Natural killer cell (primary cell): Measurements from ENCODE around the gene CCNF. TPM values are rescaled to one million over a fixed set of nuclear protein-coding genes. Genes with fewer than 3 reads are reported as not detected.

Experiments
- ATAC-seq, 3 donors: fragments of 150-1000 bp in 2 of 3; fragments of 200-7000 bp in 1 of 3; cut with Tn5 transposase; 1 replicate in 1 of 3; 2 replicates in 2 of 3; pipeline ENCODE4 v1.10.0; 2021; ENCODE audit warnings: mild to moderate bottlenecking in 2 of 3, moderate library complexity in 2 of 3
- DNase-seq, 2 donors: peaks; one replicate each; pipeline versions ENCODE4 v3.0.0 to v3.0.0-alpha.2; 2013 to 2021; ENCODE audit warnings: mixed read lengths in 1 of 2
- H3K27ac ChIP-seq: one replicate; pipeline ENCODE4 v1.5.1; 2013; ENCODE audit warnings: mild to moderate bottlenecking, low read length
- H3K27me3 ChIP-seq: one replicate; pipeline ENCODE4 v1.6.1; 2013; ENCODE audit warnings: low read length; ENCODE audit not compliant: control insufficient read depth, insufficient read depth
- H3K36me3 ChIP-seq: one replicate; pipeline ENCODE4 v1.6.1; 2013; ENCODE audit warnings: low read length; ENCODE audit not compliant: control insufficient read depth, insufficient read depth
- H3K4me1 ChIP-seq: one replicate; pipeline ENCODE4 v1.6.1; 2013; ENCODE audit warnings: low read length; ENCODE audit not compliant: control insufficient read depth, insufficient read depth
- H3K4me3 ChIP-seq: one replicate; pipeline ENCODE4 v1.5.1; 2013; ENCODE audit warnings: low read length
- H3K9me3 ChIP-seq: one replicate; pipeline ENCODE4 v1.6.1; 2013; ENCODE audit warnings: low read length; ENCODE audit not compliant: control insufficient read depth, insufficient read depth
- H3K27ac Mint-ChIP-seq, 2 donors: one replicate each; pipeline ENCODE4 v1.8.0; 2022; ENCODE audit warnings: mild to moderate bottlenecking in 2 of 2, mixed read lengths in 2 of 2, moderate library complexity in 1 of 2
- H3K27me3 Mint-ChIP-seq, 2 donors: one replicate each; pipeline ENCODE4 v1.8.0; 2022; ENCODE audit warnings: low read depth in 2 of 2, mixed read lengths in 2 of 2
- H3K36me3 Mint-ChIP-seq: one replicate; pipeline ENCODE4 v1.8.0; 2022; ENCODE audit warnings: mixed read lengths
- H3K4me1 Mint-ChIP-seq, 2 donors: one replicate each; pipeline ENCODE4 v1.8.0; 2022; ENCODE audit warnings: mixed read lengths in 2 of 2
- H3K4me3 Mint-ChIP-seq: one replicate; pipeline ENCODE4 v1.8.0; 2022; ENCODE audit warnings: mild to moderate bottlenecking, moderate library complexity, mixed read lengths
- H3K9me3 Mint-ChIP-seq, 2 donors: one replicate each; pipeline ENCODE4 v1.8.0; 2022; ENCODE audit warnings: mixed read lengths in 2 of 2
- WGBS: methylation state at CpG from one replicate; pipeline ENCODE4 v1.1.7; 2013; ENCODE audit warnings: missing lambda C conversion rate; ENCODE audit not compliant: insufficient coverage; 5-methylcytosine and 5-hydroxymethylcytosine counted together
- intact Hi-C: fragments of 100-400 bp; cut with micrococcal nuclease; formaldehyde crosslinking; loops from one replicate; pipeline ENCODE4 v1.14.2; 2022
- total RNA-seq, 4 donors: library from RNA; stranded (reverse); fragments of 120-200 nt in 1 of 4; gene quantifications; one replicate each; pipeline versions ENCODE4 v1.2.3 to v1.2.4, GENCODE V29; 2013 to 2022
- TF ChIP-seq, protein P1 (sequence below): fragments of 200-600 bp; IDR thresholded peaks from one replicate; pipeline ENCODE4 v1.8.0; 2022; ENCODE audit warnings: antibody characterized with exemption

CCNF gene
- total RNA-seq, 3 donors from 2014 or later (not counting 1 experiment from before 2014, with no cell fraction given), result 7.5 to 14.2 (median 8.4) TPM

- Mint-ChIP-seq H3K4me1 (peaks cover 5 to 10% of the 10 kb centered on the region in 2 donors), H3K4me3 (no peak overlapping the region), H3K27me3 (peaks cover 0 to 1% of the 10 kb centered on the region in 2 donors), H3K9me3 (no peaks in the 10 kb centered on the region), H3K36me3 (no peaks in the 10 kb centered on the region), H3K27ac (no peak overlapping the region)
- H3K27ac ChIP-seq, result no peak overlapping the region
- no peaks in the 10 kb centered on the region for H3K9me3 ChIP-seq
- H3K27me3 ChIP-seq, result no peaks in the 10 kb centered on the region
- no peak for ATAC-seq
- no peak for DNase-seq
- H3K36me3 ChIP-seq, result peaks cover 6% of the 10 kb centered on the region
- intact Hi-C loops, result no loop called here
- H3K4me1 ChIP-seq, result peaks cover 14% of the 10 kb centered on the region
- 98% methylated on average over 13 of the region's 13 CpGs for WGBS
- H3K4me3 ChIP-seq, result no peak overlapping the region
- TF ChIP-seq, protein P1, sequence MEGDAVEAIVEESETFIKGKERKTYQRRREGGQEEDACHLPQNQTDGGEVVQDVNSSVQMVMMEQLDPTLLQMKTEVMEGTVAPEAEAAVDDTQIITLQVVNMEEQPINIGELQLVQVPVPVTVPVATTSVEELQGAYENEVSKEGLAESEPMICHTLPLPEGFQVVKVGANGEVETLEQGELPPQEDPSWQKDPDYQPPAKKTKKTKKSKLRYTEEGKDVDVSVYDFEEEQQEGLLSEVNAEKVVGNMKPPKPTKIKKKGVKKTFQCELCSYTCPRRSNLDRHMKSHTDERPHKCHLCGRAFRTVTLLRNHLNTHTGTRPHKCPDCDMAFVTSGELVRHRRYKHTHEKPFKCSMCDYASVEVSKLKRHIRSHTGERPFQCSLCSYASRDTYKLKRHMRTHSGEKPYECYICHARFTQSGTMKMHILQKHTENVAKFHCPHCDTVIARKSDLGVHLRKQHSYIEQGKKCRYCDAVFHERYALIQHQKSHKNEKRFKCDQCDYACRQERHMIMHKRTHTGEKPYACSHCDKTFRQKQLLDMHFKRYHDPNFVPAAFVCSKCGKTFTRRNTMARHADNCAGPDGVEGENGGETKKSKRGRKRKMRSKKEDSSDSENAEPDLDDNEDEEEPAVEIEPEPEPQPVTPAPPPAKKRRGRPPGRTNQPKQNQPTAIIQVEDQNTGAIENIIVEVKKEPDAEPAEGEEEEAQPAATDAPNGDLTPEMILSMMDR, result no peak
Observed at GRCh38 chr16:2492292-2492691, 63.0 kb downstream of the CCNF start.

DNA sequence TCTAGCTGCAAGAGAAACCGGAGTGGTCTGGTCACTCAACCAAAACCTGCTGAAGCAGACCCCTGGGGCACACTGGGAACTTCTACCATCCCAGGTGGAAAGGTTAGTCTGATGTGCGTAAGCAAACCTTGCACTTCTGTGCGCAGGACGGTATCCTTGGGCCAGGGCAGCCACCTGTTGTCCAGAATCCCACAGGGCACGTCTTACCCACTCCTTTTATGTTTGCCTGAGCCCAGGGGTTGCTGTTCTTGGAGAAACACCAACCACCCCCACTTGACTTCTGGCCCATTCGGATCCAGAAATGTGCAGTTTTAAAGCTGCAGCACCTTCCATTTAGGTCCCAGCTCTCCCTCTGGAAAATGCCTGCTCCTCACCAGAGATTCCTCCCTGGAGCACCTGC is 64.4 kb downstream of the CCNF start:
- Histone ChIP-seq H3K36me3 (peaks cover 6% of the 10 kb centered on the region), H3K27ac (no peak overlapping the region), H3K4me1 (peaks cover under 1% of the 10 kb centered on the region), H3K9me3 (no peaks in the 10 kb centered on the region), H3K4me3 (no peak overlapping the region), H3K27me3 (no peaks in the 10 kb centered on the region)
- no peaks in the 10 kb centered on the region for H3K36me3 Mint-ChIP-seq
- H3K27me3 Mint-ChIP-seq, result no peaks in the 10 kb centered on the region
- no peaks in the 10 kb centered on the region for H3K4me1 Mint-ChIP-seq
- no peaks in the 10 kb centered on the region for H3K9me3 Mint-ChIP-seq
- TF ChIP-seq, protein P1, result no peak
- H3K27ac Mint-ChIP-seq, result no peak overlapping the region
- no peak overlapping the region for H3K4me3 Mint-ChIP-seq
- ATAC-seq, result no peak
- DNase-seq, result no peak
- WGBS, result 92% methylated on average over 6 of the region's 6 CpGs
- intact Hi-C loops, result no loop called here

- Mint-ChIP-seq H3K9me3 (no peaks in the 10 kb centered on the region), H3K27ac (no peak overlapping the region), H3K4me1 (no peaks in the 10 kb centered on the region), H3K27me3 (no peaks in the 10 kb centered on the region), H3K4me3 (no peak overlapping the region), H3K36me3 (no peaks in the 10 kb centered on the region)
- H3K36me3 ChIP-seq, result peaks cover 6% of the 10 kb centered on the region
- TF ChIP-seq, protein P1, result no peak
- H3K27me3 ChIP-seq, result no peaks in the 10 kb centered on the region
- H3K4me1 ChIP-seq, result no peaks in the 10 kb centered on the region
- WGBS, result 95% methylated on average over 5 of the region's 5 CpGs
- H3K27ac ChIP-seq, result no peak overlapping the region
- ATAC-seq (no peak), DNase-seq (no peak)
- intact Hi-C loops, result no loop called here
- H3K9me3 ChIP-seq, result no peaks in the 10 kb centered on the region
- H3K4me3 ChIP-seq, result no peak overlapping the region
Observed at GRCh38 chr16:2494616-2495015, 65.4 kb downstream of the CCNF start.

GRCh38 chr16:2495041-2495440 is 65.8 kb downstream of the CCNF start:
- no peak overlapping the region for H3K27ac ChIP-seq
- Mint-ChIP-seq H3K4me1 (no peaks in the 10 kb centered on the region), H3K36me3 (no peaks in the 10 kb centered on the region), H3K27me3 (no peaks in the 10 kb centered on the region), H3K4me3 (no peak overlapping the region), H3K27ac (no peak overlapping the region), H3K9me3 (no peaks in the 10 kb centered on the region)
- TF ChIP-seq, protein P1, result no peak
- no peak for ATAC-seq
- peaks cover 6% of the 10 kb centered on the region for H3K36me3 ChIP-seq
- no peaks in the 10 kb centered on the region for H3K27me3 ChIP-seq
- intact Hi-C loops, result no loop called here
- 93% methylated on average over 5 of the region's 5 CpGs for WGBS
- H3K4me3 ChIP-seq, result no peak overlapping the region
- H3K4me1 ChIP-seq, result no peaks in the 10 kb centered on the region
- no peak for DNase-seq
- H3K9me3 ChIP-seq, result no peaks in the 10 kb centered on the region
